ENCODE data around the gene RTCB. TPM values are rescaled to one million over a fixed set of nuclear protein-coding genes. Genes with fewer than 3 reads are reported as not detected.

Gene RTCB
- total and polyA plus RNA-seq, 2 experiments from 2014 or later = 52.5 to 99.0 TPM

GRCh38 chr22:32380991-32381390 is 31.1 kb downstream of the RTCB start:
- H3K27ac ChIP-seq (ENCODE audit: low read depth) = no peak overlapping the region
- no peaks in the 10 kb centered on the region for H4K20me1 ChIP-seq (replicated peaks; ENCODE audit: insufficient read depth)
- no peak overlapping the region for H3K27ac Mint-ChIP-seq
- no peak overlapping the region for H3K4me2 ChIP-seq
- H3K4me3 Mint-ChIP-seq = no peak overlapping the region
- H3K27me3 Mint-ChIP-seq (ENCODE audit: insufficient read depth, low read depth, poor library complexity) = peaks cover 6% of the 10 kb centered on the region
- H3K4me1 ChIP-seq (ENCODE audit: insufficient read depth) = no peaks in the 10 kb centered on the region
- H3K4me1 Mint-ChIP-seq = no peaks in the 10 kb centered on the region
- TF ChIP-seq STAT1 (IDR thresholded peaks at IDR 0.05; ENCODE audit: unreplicated experiment) (no peak), EZH2phosphoT487 (IDR thresholded peaks at IDR 0.05; ENCODE audit: unreplicated experiment) (no peak), REST (IDR thresholded peaks at IDR 0.05; ENCODE audit: unreplicated experiment) (no peak), ZNF331 (CRISPR knock-in tag; IDR thresholded peaks at IDR 0.05; ENCODE audit: low read depth) (no peak), ETS1 (IDR thresholded peaks at IDR 0.05) (no peak), ZNF114 (CRISPR knock-in tag; IDR thresholded peaks at IDR 0.05) (no peak), CREB1 (CRISPR knock-in tag; IDR thresholded peaks at IDR 0.05; ENCODE audit: low read depth) (no peak), POLR2AphosphoS5 (IDR thresholded peaks at IDR 0.05; ENCODE audit: low read depth) (no peak), ZNF462 (CRISPR knock-in tag; IDR thresholded peaks at IDR 0.05) (no peak), NANOG (IDR thresholded peaks at IDR 0.05; ENCODE audit: borderline replicate concordance) (no peak), EZH2 (IDR thresholded peaks at IDR 0.05; ENCODE audit: low read depth, unreplicated experiment) (no peak)
- no peaks in the 10 kb centered on the region for H3K9me2 ChIP-seq (ENCODE audit: insufficient read depth)
- no peaks in the 10 kb centered on the region for H3K27me3 ChIP-seq (ENCODE audit: insufficient read depth)
- no peaks in the 10 kb centered on the region for H3K36me3 ChIP-seq (ENCODE audit: insufficient read depth)
- H3K9me3 Mint-ChIP-seq = no peaks in the 10 kb centered on the region
- H3K4me3 ChIP-seq = no peak overlapping the region
- no peak overlapping the region for H2AFZ ChIP-seq
- no peaks in the 10 kb centered on the region for H3F3A ChIP-seq (replicated peaks; ENCODE audit: low read depth)
- no peak for ATAC-seq
- peaks cover 7% of the 10 kb centered on the region; the same call in 2 of the 3 replicates for H3K36me3 Mint-ChIP-seq (ENCODE audit: low read depth)
- H3K79me2 ChIP-seq (replicated peaks; ENCODE audit: insufficient read depth) = no peaks in the 10 kb centered on the region
- DNase-seq (ENCODE audit: low spot score) = no peak
